GM18517 (cell line): ENCODE data around the gene SCAPER.
"Not testable (repeated sequence)": the region's sequence is repeated elsewhere in the genome, so short reads cannot be mapped to it uniquely, and the experiment has no call there.

Experiments used
- ATAC-seq: cut with Tn5 transposase; IDR thresholded peaks from one replicate; pipeline ENCODE4 v1.9.1; 2021; ENCODE audit warnings: mild to moderate bottlenecking, moderate library complexity; ENCODE audit not compliant: unreplicated experiment

Gene SCAPER

GRCh38 chr15:76861815-76862397 lies 43.2 kb downstream of the SCAPER start:
- ATAC-seq = no peak

GRCh38 chr15:76860201-76860600 lies 44.9 kb downstream of the SCAPER start:
- no peak for ATAC-seq

- ATAC-seq = not testable (repeated sequence)
These were observed 54.8 kb downstream of the SCAPER start for GRCh38 chr15:76850367-76850766.

- no peak for ATAC-seq
These were observed 58.4 kb downstream of the SCAPER start for GRCh38 chr15:76846782-76847181.

GRCh38 chr15:76844096-76844495 lies 61.0 kb downstream of the SCAPER start:
- no peak for ATAC-seq

GRCh38 chr15:76843269-76843668 lies 61.9 kb downstream of the SCAPER start:
- no peak for ATAC-seq

GRCh38 chr15:76840830-76841460 lies 64.2 kb downstream of the SCAPER start:
- ATAC-seq = no peak

- ATAC-seq = no peak
These were observed 66.0 kb downstream of the SCAPER start for GRCh38 chr15:76839173-76839572.

GRCh38 chr15:76837474-76837873 lies 67.7 kb downstream of the SCAPER start:
- ATAC-seq = no peak

- no peak for ATAC-seq
These were observed 75.2 kb downstream of the SCAPER start for GRCh38 chr15:76829939-76830338.

- ATAC-seq = no peak
These were observed 81.2 kb downstream of the SCAPER start for GRCh38 chr15:76823890-76824289.

- no peak for ATAC-seq
These were observed 81.8 kb downstream of the SCAPER start for GRCh38 chr15:76823303-76823702.

- not testable (repeated sequence) for ATAC-seq
These were observed 86.2 kb downstream of the SCAPER start for GRCh38 chr15:76818926-76819325.

- ATAC-seq = no peak
These were observed 89.7 kb downstream of the SCAPER start for GRCh38 chr15:76815421-76815820.

- ATAC-seq = no peak
These were observed 92.8 kb downstream of the SCAPER start for GRCh38 chr15:76812381-76812780.

GRCh38 chr15:76809412-76810103 lies 95.6 kb downstream of the SCAPER start:
- ATAC-seq = no peak

GRCh38 chr15:76803049-76803571 lies 102.0 kb downstream of the SCAPER start:
- no peak for ATAC-seq

GRCh38 chr15:76802411-76802810 lies 102.7 kb downstream of the SCAPER start:
- ATAC-seq = no peak

GRCh38 chr15:76799760-76800159 lies 105.4 kb downstream of the SCAPER start:
- no peak for ATAC-seq

- no peak for ATAC-seq
These were observed 109.9 kb downstream of the SCAPER start for GRCh38 chr15:76795217-76795616.

- no peak for ATAC-seq
These were observed 112.0 kb downstream of the SCAPER start for GRCh38 chr15:76793162-76793561.

- ATAC-seq = no peak
These were observed 113.6 kb downstream of the SCAPER start for GRCh38 chr15:76791511-76791910.
